Caco-2 (cell line): ENCODE measurements around the gene ANXA7. TPM values are rescaled to one million over a fixed set of nuclear protein-coding genes. Genes with fewer than 3 reads are reported as not detected.

Source experiments
- BruUV-seq: library from RNA; stranded (reverse); fragments of 400-500 nt; replicated peaks from 2 replicates; lab custom pipeline; 2021; lab: Mats Ljungman, UMichigan
- CTCF ChIA-PET: fragments of 300-600 bp; sonication (Branson Sonifier 250); formaldehyde crosslinking; loops from one replicate; lab custom pipeline; 2022; ENCODE audit warnings: antibody characterized with exemption; lab: Charles Lee
- POLR2A ChIA-PET: fragments of 300-600 bp; sonication (Branson Sonifier 250); formaldehyde crosslinking; loops from one replicate; lab custom pipeline; 2022; ENCODE audit warnings: antibody characterized with exemption; lab: Charles Lee
- DNase-seq, 2 experiments: peaks; one replicate each; pipeline versions ENCODE4 v3.0.0 to v3.0.0-alpha.2; 2020 to 2022
- H3K27me3 ChIP-seq: replicated peaks from 2 replicates; pipeline ENCODE4 v1.6.0; 2011; ENCODE audit warnings: low read length; ENCODE audit not compliant: control insufficient read depth, insufficient read depth
- H3K36me3 ChIP-seq: 2 replicates; pipeline ENCODE4 v1.5.1; 2011; ENCODE audit warnings: low read length; ENCODE audit not compliant: control insufficient read depth, insufficient read depth
- H3K4me1 ChIP-seq: fragments of 250-450 bp; sonication (Bioruptor Pico); 2 replicates; pipeline ENCODE4 v1.5.1; 2020; ENCODE audit warnings: mild to moderate bottlenecking
- H3K4me3 ChIP-seq: 2 replicates; pipeline ENCODE4 v1.5.1; 2011; ENCODE audit warnings: low read depth, mild to moderate bottlenecking, control low read depth, low read length
- H3K9me3 ChIP-seq: fragments of 250-450 bp; sonication (Bioruptor Pico); 2 replicates; pipeline ENCODE4 v1.5.1; 2020; ENCODE audit warnings: mild to moderate bottlenecking, moderate library complexity
- H3K27ac Mint-ChIP-seq: one replicate; pipeline ENCODE4 v1.8.0; 2022; ENCODE audit warnings: mixed read lengths; ENCODE audit not compliant: unreplicated experiment
- H3K27me3 Mint-ChIP-seq: one replicate; pipeline ENCODE4 v1.8.0; 2022; ENCODE audit warnings: mixed read lengths; ENCODE audit not compliant: insufficient read depth, unreplicated experiment
- H3K36me3 Mint-ChIP-seq: one replicate; pipeline ENCODE4 v1.8.0; 2022; ENCODE audit warnings: mild to moderate bottlenecking, mixed read lengths; ENCODE audit not compliant: insufficient read depth, unreplicated experiment
- H3K4me1 Mint-ChIP-seq: one replicate; pipeline ENCODE4 v1.8.0; 2022; ENCODE audit warnings: low read depth, mixed read lengths; ENCODE audit not compliant: unreplicated experiment
- H3K4me3 Mint-ChIP-seq: one replicate; pipeline ENCODE4 v1.8.0; 2022; ENCODE audit warnings: mild to moderate bottlenecking, moderate library complexity, mixed read lengths; ENCODE audit not compliant: unreplicated experiment
- H3K9me3 Mint-ChIP-seq: one replicate; pipeline ENCODE4 v1.8.0; 2022; ENCODE audit warnings: mixed read lengths; ENCODE audit not compliant: unreplicated experiment
- CTCF ChIP-seq, 2 experiments: fragments of 200-600 bp in 1 of 2; IDR thresholded peaks; 1 replicate in 1 of 2; 2 replicates in 1 of 2; pipeline versions ENCODE4 v1.5.1 to v1.8.0; 2011 to 2022; ENCODE audit warnings: antibody characterized with exemption in 1 of 2, control low read depth in 1 of 2, inconsistent platforms in 1 of 2, low read depth in 1 of 2, low read length in 1 of 2, mild to moderate bottlenecking in 1 of 2, moderate library complexity in 1 of 2; ENCODE audit not compliant: insufficient read depth in 1 of 2, severe bottlenecking in 1 of 2, unreplicated experiment in 1 of 2
- intact Hi-C: fragments of 100-400 bp; cut with micrococcal nuclease; formaldehyde crosslinking; loops from one replicate; pipeline ENCODE4 v1.10.0; 2022; ENCODE audit not compliant: unreplicated experiment
- total RNA-seq: library from RNA; stranded (reverse); gene quantifications from 2 replicates; pipeline ENCODE4 v1.2.3, GENCODE V29; 2022

Gene ANXA7
- total RNA-seq, 1 experiment from 2014 or later: 240 TPM

DNA sequence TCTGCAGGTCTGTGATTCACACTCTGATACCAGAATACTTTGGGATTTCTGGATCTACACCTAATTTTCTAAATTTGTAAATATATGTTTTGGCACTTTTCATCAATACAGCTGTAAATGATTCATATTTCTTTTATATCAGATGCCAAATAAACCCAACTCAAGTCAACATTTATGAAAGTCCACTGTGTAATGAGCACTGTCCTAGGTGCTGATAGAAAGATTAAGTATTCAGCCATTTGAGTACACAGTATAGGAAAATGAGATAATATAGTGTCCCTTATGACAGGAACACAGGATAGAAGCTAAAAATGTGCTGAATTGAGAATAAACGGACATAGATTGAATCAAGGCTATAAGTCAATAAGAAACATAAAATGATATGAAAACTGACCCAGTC, 6.4 kb downstream of the ANXA7 start:
- H3K4me3 ChIP-seq: no peak overlapping the region
- H3K27me3 ChIP-seq: no peaks in the 10 kb centered on the region
- CTCF ChIA-PET: interaction anchor here (1.2 kb wide), 1 partner anchor 9 kb away, joined by 3 read pairs; no protein-coding TSS in a partner anchor
- intact Hi-C loops: no loop called here
- Mint-ChIP-seq H3K27me3 (no peaks in the 10 kb centered on the region), H3K9me3 (no peaks in the 10 kb centered on the region), H3K4me3 (no peak overlapping the region), H3K36me3 (peaks cover 32% of the 10 kb centered on the region), H3K4me1 (peaks cover 41% of the 10 kb centered on the region), H3K27ac (peak overlapping the region; percentile 31)
- no peaks in the 10 kb centered on the region for H3K36me3 ChIP-seq
- BruUV-seq: no TSS peak
- POLR2A ChIA-PET: interaction anchor here (0.6 kb wide), 1 partner anchor 50 kb away, joined by 5 read pairs; no protein-coding TSS in a partner anchor
- no peak for TF ChIP-seq CTCF (IDR thresholded peaks at IDR 0.05; ENCODE audit: insufficient read depth in 1 of 2, low read depth in 1 of 2, low read length in 1 of 2, severe bottlenecking in 1 of 2, unreplicated experiment in 1 of 2)
- DNase-seq: no peak
- H3K4me1 ChIP-seq: peaks cover 40% of the 10 kb centered on the region
- no peaks in the 10 kb centered on the region for H3K9me3 ChIP-seq

- H3K27ac Mint-ChIP-seq: peak overlapping the region; percentile 33
- no peak overlapping the region for H3K4me3 Mint-ChIP-seq
- ChIA-PET POLR2A (no interaction called here), CTCF (interaction anchor here (1.2 kb wide), 1 partner anchor 9 kb away, joined by 3 read pairs; no protein-coding TSS in a partner anchor)
- TF ChIP-seq CTCF (IDR thresholded peaks at IDR 0.05; ENCODE audit: insufficient read depth in 1 of 2, low read depth in 1 of 2, low read length in 1 of 2, severe bottlenecking in 1 of 2, unreplicated experiment in 1 of 2): no peak
- Histone ChIP-seq H3K4me1 (peaks cover 40% of the 10 kb centered on the region), H3K9me3 (no peaks in the 10 kb centered on the region), H3K36me3 (no peaks in the 10 kb centered on the region), H3K27me3 (no peaks in the 10 kb centered on the region), H3K4me3 (no peak overlapping the region)
- intact Hi-C loops: no loop called here
- peak in 1 of 2 experiments; percentile 45 for DNase-seq
- peaks cover 32% of the 10 kb centered on the region for H3K36me3 Mint-ChIP-seq
- no peaks in the 10 kb centered on the region for H3K9me3 Mint-ChIP-seq
- no peaks in the 10 kb centered on the region for H3K27me3 Mint-ChIP-seq
- peaks cover 43% of the 10 kb centered on the region for H3K4me1 Mint-ChIP-seq
- no TSS peak for BruUV-seq
Measured at GRCh38 chr10:73406846-73407245, 7.0 kb downstream of the ANXA7 start.

DNA sequence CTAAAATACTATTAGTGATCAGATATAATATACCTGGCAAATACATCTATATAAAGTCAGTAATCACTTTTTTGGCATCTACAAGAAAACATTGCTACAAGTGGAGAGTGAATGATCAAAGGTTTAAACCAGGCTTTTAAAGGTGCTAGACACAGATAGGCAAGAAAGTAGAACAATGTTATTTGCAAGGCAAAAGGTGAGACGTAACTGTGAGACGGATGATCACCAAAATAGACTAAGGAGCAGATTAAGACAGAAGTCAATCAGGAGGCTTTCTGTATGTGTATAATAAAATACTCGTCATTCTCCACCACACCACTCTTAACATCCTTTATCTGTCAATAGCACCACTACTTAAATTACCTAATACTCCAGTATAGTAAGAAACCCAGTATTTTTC, 8.3 kb downstream of the ANXA7 start:
- Histone ChIP-seq H3K27me3 (no peaks in the 10 kb centered on the region), H3K4me3 (no peak overlapping the region), H3K4me1 (peaks cover 40% of the 10 kb centered on the region), H3K9me3 (no peaks in the 10 kb centered on the region), H3K36me3 (no peaks in the 10 kb centered on the region)
- Mint-ChIP-seq H3K36me3 (peaks cover 34% of the 10 kb centered on the region), H3K4me3 (no peak overlapping the region), H3K9me3 (no peaks in the 10 kb centered on the region), H3K27me3 (no peaks in the 10 kb centered on the region), H3K4me1 (peaks cover 43% of the 10 kb centered on the region), H3K27ac (no peak overlapping the region)
- POLR2A ChIA-PET: no interaction called here
- no peak for TF ChIP-seq CTCF (IDR thresholded peaks at IDR 0.05; ENCODE audit: insufficient read depth in 1 of 2, low read depth in 1 of 2, low read length in 1 of 2, severe bottlenecking in 1 of 2, unreplicated experiment in 1 of 2)
- no TSS peak for BruUV-seq
- intact Hi-C loops: no loop called here
- CTCF ChIA-PET: no interaction called here
- DNase-seq: no peak
